GM18505 (cell line): ENCODE measurements around the gene CCDC188.

Source experiments
- ATAC-seq: cut with Tn5 transposase; IDR thresholded peaks from one replicate; pipeline ENCODE4 v1.9.1; 2021; ENCODE audit not compliant: unreplicated experiment
- POLR2A ChIP-seq: IDR thresholded peaks from 4 replicates; pipeline ENCODE4 v1.6.1; 2011; ENCODE audit warnings: borderline replicate concordance; ENCODE audit not compliant: insufficient read depth, insufficient read length; ENCODE audit errors: extremely low read depth

CCDC188 gene

DNA sequence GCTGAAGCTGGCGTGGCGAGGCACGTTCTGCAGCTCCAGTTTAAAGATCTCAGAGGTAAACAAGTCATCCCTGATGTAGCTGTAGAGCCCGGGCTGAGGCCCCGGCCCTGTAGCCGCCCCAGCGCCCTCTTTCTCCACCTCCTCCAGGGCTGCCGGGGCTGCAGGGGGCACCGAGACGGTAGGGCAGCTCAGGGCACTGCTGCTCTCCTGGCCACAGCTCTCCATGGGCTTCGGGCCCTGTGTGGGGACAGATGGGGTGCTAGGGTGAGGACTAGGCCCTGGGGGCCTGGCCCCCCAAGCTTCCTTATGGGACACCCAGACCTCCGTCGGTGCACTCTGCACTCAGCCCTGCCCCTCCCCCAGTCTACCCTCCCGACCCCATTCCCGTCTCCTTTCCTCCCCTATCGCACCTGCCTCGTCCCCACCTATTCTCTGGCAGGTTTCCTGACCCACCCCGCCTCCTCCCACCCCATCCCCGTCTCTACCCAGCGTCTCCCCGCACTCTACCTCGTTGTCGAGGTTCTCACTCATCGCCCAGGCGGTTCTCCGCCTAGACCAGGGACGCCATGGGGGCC is 34.4 kb downstream of the CCDC188 start:
- no peak for TF ChIP-seq POLR2A
- no peak for ATAC-seq

DNA sequence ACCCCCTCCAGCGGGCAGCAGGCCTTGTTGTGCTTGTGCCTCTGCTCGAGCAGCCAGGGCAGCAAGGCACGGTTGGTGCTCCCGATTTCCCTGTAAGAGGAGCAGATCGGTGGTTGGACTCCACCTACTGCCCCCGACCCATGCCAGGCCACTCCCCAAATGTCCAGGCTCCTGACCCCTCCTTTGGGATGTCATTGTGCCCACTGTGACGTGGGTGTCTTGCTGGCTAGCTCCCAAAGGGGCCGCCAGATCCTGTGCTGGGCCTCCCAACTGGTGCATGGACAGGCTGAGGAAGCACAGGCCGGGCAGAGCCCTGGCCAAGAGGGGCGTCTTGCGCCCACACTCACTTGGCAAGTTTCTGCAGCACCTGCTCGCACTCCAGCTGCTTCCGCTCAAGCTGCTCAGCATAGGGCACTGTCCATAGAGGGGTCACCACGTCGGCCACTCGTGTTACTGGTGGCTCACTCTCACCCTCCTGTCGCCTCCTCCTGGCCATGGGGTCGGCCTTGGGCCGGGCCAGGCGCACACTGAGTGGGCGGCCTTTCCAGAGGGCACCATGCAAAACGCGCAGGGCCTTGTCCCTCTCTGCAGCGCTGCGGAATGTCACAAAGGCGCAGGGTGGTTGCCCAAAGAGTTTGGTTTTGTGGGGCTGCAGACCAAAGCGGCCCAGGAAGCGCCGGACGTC is 35.0 kb downstream of the CCDC188 start, which contains the start of gene RANBP1:
RANBP1 (plus strand) TSS at position 414 of the 685 bp plus-strand sequence; CDS start at position 495, 81 bp downstream.
- TF ChIP-seq POLR2A, result no peak
- no peak for ATAC-seq

DNA sequence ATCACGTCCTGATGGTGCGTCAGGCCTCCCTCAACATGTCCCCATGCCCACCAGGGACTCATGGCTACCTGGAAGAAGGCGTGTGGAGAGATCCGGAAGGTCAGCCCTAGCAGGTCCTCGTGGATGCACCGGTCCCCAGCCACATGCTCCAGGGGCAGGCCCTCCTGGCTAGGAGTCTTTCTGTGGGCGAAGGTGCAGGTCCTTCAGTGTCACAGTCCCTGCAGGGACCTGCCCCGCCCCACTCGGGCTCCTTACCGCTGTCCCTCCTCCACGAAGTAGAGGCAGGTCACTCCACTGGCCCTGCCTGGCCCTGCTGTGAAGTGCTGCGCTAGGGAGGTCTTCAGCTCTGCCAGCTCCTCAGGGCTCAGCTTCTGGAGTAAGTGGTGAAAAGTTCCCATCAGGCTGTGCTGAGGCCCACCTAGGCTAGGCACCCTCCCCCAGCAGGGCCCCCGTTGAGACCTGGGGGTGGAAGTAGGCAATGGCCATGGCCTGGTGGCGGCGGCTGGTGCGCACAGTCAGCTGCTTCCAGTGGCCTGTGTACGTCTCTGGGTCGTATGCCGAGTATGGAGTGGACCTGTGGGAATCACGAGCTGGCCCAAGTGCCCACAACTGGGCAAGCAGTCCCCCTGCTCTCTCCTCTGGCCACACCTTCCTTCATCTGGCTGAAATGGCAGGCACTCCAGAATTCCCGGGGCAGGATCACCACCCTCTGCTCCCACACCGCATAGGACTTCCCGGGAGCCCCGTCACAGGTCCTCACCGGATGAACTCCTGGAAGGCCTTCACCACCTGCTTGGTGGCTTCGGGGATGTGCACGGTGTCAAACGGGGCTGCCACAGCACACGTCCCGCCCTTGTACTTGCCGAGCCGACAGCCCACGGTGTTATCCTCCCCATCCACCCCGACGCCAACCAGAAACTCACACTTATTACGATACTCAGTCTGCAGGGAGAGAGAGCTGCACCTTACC is 36.1 kb downstream of the CCDC188 start:
- no peak for TF ChIP-seq POLR2A
- no peak for ATAC-seq

DNA sequence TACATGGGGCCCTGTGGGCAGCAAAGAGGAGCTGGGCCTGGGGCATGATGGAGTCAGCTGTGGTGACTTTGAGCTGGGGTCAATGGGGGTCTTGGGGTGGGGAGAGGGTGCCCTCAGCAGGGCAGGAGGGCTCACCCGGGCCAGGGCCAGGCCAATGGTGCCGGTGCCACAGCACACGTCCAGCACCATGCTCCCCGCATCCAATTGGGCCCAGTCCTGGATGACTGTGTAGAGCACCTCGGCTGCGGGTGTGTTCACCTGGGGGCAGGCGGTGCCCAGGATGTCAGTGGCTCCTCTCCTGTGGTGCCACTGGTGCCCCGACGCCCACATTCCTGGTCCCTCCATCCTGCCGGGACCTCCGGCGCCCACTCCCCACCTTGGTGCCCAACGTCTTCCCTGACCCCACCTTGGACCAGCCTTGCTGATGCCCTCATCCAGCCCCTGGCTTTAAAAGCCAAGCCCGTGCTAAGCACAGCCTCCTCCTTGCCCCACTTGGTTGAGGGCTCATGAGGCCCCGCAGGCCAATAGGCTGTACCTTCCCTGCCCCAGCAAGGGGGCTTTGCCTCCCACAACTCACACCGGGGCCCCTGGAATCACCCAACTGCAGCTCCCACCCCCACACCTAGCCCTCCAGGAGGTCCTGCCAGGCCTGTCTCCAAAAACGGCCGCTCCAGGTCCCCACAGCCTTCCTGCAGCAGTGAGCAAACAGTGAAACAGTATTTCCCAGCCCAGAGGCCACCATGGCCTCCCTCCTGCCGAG is 37.1 kb downstream of the CCDC188 start:
- no peak for ATAC-seq
- no peak for TF ChIP-seq POLR2A

DNA sequence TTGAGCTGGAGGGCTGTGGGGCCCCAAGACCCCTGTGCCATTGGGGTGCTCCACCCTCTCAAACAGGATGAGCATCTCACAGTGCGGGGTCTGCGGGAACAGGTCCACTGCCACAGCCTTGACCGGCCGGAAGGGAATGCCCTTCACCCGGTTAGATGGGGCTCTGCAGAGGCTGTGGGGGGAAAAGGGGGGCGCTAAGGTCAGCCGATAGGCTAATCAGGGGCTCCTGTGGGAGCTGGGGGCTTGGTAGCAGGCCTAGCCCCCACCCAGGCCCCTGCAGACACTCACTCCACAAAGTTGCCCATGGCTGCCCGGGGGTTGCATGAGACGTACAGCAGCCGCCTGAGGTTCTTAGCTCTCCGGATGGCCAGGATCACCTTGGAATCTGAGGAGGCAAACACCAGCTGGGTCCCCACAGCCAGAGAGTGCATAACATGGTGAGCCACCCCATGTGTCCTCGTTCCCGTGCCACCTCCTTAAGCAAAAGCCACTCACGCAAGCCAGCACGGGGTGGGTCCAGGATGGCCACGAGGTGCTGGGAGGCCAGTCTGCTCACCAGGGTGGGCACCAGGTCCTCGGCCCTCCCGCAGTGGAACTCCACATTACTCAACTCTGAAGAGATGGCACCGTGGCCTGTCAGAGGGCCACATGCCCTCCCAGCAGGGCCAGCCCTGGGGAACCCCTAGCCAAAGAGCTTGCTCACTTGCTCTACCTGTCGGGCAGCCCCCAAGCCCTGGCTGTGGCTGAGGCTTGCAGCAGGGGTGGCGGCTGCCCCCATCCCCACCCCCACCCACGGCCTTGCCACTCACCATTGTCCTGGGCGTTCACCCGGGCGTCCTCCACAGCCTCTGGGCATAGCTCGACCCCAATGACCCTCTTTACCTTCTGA is 38.0 kb downstream of the CCDC188 start:
- no peak for ATAC-seq
- no peak for TF ChIP-seq POLR2A

DNA sequence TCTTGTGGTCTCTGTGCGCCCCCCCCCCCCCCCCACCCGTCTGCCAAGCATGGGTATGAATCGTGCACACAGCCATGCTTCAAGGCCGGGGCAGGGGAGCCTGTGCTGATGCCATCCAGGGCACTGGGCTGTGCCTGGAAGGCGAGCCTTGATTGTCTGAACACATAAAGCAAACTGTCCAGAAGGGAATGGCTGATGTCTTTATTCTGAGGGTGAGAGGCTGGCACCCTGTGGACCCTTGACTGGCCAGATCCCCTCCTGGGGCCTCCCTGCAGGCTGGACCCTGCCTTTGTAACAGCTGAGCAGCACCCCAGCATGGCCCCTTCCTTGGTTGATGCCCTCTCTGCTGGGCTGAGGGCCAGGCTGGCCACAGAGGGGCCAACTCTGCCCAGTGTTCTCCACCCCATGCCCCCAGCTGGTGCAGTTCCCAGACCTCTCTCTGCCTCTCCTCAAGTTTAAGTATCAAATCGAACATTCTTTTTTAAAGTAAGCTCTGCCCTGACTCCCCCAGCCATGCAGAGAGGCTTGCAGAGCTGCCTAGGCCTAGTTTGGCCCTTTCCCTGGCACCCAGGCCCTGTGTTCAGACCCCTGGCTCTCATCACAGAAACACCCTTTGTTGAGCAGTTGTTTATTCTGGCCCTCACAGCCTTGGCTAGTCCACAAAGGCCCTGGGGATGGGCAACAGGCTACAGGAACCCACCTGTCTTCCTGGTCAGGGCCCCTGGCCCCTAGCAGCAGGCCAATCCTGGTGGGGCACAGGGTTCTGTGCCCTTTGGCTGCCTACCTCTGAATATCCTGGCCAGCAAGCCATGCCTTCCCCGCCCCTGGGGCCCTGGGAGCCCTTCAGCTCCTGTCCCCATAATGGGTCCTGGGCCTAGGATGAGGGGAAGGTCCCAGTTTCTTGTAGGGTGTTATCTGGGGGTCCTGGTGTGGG is 38.9 kb downstream of the CCDC188 start:
- no peak for ATAC-seq
- no peak for TF ChIP-seq POLR2A

DNA sequence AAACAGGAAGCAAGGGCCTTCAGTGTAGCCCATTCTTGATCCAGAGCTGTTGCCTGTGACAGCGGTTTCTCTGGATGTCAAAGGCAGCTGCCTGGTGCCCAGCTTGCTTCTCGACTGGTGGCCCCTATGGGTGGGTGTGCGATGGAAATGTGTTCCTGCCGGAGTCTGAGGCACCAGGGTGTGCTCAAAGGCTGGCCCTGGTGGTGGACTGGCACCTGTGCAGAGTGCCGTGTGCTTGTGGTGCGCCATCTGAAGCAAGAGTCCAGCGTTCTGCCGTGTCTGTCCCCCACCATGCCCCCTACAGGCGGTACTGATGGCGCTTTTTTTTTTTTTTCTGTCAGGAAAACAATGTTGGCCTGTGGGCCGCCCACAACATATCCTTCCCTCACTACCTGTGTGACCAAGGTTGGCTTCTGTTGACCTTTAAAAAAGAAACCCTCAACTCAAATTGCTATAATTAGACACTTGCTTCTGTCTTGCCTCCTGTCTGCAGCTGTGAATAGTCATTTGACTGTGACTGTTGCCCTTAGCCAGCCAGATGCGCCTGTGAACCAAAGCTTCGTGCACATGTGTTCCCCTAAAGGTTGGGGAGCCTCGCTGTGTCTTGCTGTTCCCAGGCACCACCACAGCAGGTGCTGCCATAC is 39.7 kb downstream of the CCDC188 start:
- no peak for ATAC-seq
- peak; percentile 36 for TF ChIP-seq POLR2A

DNA sequence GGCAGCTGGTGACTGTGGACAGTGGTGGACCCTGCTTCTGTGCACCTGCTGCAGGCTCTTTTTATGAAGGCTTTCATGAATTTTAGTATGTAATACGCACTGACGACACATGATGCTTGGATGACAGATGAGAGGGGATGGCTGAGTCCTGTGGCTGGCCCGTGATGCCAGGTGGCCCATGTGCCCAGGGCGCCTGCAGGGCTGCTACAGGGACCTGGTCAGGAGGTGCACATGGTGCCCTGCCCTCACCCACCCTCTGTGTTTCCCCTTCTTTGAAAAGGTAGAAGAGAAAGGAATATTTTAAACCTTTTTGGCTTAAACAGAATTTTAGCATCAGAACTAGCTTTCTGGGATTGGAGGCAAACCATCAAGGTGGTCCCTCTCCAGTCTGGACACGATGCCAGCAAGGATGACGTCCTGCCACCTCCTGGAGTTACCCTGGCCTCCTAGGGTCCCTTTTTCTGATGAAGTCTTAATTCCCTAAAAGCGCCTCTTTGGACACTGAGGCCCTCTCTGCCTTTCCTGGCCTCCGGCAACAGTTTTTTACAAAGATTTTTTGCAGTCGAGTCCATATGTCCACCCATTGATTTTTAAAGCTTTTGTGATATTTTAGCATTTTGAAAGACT is 40.4 kb downstream of the CCDC188 start:
- no peak for ATAC-seq
- TF ChIP-seq POLR2A, result peak; percentile 10

DNA sequence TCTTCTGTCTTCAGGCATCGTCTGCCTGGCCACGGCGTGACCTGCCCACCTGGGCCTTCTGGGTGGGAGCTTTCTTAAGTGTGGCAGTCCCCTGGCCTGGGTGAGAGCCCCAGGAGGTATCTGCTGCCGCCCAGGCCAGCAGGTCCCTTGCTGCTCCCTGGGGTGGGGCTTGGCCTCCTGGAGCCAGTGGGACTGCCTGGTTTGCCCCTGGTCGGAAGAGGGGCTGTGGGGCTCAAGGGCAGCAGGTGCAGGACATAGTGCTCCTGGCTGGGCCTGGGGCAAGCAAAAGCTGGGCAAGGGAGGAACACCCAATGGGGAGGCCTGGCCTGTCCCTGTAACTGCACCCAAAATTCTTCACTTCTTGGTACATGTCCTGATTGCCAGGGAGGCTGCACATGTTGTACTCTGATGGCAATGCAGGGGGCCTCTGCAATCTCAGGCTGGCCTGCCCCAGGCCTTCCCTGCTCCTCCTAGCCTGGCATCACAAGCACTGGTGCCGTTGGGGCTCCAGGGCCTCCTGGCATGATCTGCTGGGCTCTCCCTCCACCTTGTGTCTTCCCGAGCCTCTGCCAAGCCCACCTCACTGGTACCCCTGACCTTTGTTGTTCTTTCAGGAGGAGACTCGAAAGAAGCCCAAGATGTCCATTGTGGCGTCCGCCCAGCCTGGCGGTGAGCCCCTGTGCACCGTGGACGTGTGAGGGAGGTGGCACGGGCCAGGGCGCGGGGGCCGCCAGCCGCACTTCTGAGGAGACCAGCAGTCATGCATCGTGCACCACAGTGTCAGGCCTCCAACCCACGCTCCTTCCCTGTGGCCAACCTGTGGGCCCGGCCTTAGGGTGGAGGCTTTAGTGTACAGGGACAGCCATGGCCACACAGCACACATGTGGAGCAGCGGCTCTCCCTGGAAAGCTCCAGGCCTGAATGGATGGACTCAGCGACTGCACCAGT is 41.2 kb downstream of the CCDC188 start:
- ATAC-seq, result no peak
- TF ChIP-seq POLR2A, result peak; percentile 21
